Central memory CD8-positive, alpha-beta T cell (primary cell): ENCODE data around the gene MITF.
"Not testable (repeated sequence)": the region's sequence is repeated elsewhere in the genome, so short reads cannot be mapped to it uniquely, and the experiment has no call there.

Experiments used
- ATAC-seq: fragments of 150-1000 bp; cut with Tn5 transposase; replicated peaks from 2 replicates; pipeline ENCODE4 v1.10.0; 2022; ENCODE audit warnings: mild to moderate bottlenecking, moderate FRiP score, moderate number of reproducible peaks; ENCODE audit not compliant: poor library complexity, severe bottlenecking; ENCODE audit errors: extremely low read depth
- DNase-seq, 2 donors: peaks; one replicate each; pipeline ENCODE4 v3.0.0; 2021; ENCODE audit warnings: low spot score in 2 of 2
- H3K27ac Mint-ChIP-seq: one replicate; pipeline ENCODE4 v1.8.0; 2022; ENCODE audit warnings: low read depth, mild to moderate bottlenecking, moderate library complexity, mixed read lengths
- H3K27me3 Mint-ChIP-seq: one replicate; pipeline ENCODE4 v1.8.0; 2022; ENCODE audit warnings: mixed read lengths
- H3K36me3 Mint-ChIP-seq: one replicate; pipeline ENCODE4 v1.8.0; 2022; ENCODE audit warnings: mild to moderate bottlenecking, moderate library complexity, mixed read lengths; ENCODE audit not compliant: insufficient read depth
- H3K4me1 Mint-ChIP-seq: one replicate; pipeline ENCODE4 v1.8.0; 2022; ENCODE audit warnings: mixed read lengths
- H3K4me3 Mint-ChIP-seq: one replicate; pipeline ENCODE4 v1.8.0; 2022; ENCODE audit warnings: mild to moderate bottlenecking, moderate library complexity, mixed read lengths
- H3K9me3 Mint-ChIP-seq: one replicate; pipeline ENCODE4 v1.8.0; 2022; ENCODE audit warnings: mixed read lengths

Gene MITF

GRCh38 chr3:69791106-69791505 lies 51.8 kb downstream of the MITF start:
- Mint-ChIP-seq H3K9me3 (no peaks in the 10 kb centered on the region), H3K4me3 (no peak overlapping the region), H3K27ac (no peak overlapping the region), H3K27me3 (no peaks in the 10 kb centered on the region), H3K36me3 (peaks cover 2% of the 10 kb centered on the region), H3K4me1 (no peaks in the 10 kb centered on the region)
- ATAC-seq = no peak
- DNase-seq = no peak

- ATAC-seq (no peak), DNase-seq (no peak)
- Mint-ChIP-seq H3K36me3 (peaks cover 2% of the 10 kb centered on the region), H3K4me1 (no peaks in the 10 kb centered on the region), H3K27me3 (no peaks in the 10 kb centered on the region), H3K4me3 (no peak overlapping the region), H3K9me3 (no peaks in the 10 kb centered on the region), H3K27ac (no peak overlapping the region)
Measured at GRCh38 chr3:69791919-69792399, 52.7 kb downstream of the MITF start.

GRCh38 chr3:69796126-69796525 lies 56.9 kb downstream of the MITF start:
- H3K36me3 Mint-ChIP-seq, ATAC-seq, H3K4me1 Mint-ChIP-seq, H3K27me3 Mint-ChIP-seq, H3K27ac Mint-ChIP-seq, H3K9me3 Mint-ChIP-seq, H3K4me3 Mint-ChIP-seq, DNase-seq: not testable (repeated sequence)

GRCh38 chr3:69803681-69804270 lies 64.5 kb downstream of the MITF start:
- Mint-ChIP-seq H3K36me3 (no peaks in the 10 kb centered on the region), H3K9me3 (peaks cover 6% of the 10 kb centered on the region), H3K4me3 (no peak overlapping the region), H3K27me3 (no peaks in the 10 kb centered on the region), H3K27ac (no peak overlapping the region), H3K4me1 (no peaks in the 10 kb centered on the region)
- DNase-seq (no peak), ATAC-seq (no peak)

- Mint-ChIP-seq H3K36me3 (no peaks in the 10 kb centered on the region), H3K4me3 (no peak overlapping the region), H3K4me1 (no peaks in the 10 kb centered on the region), H3K27me3 (no peaks in the 10 kb centered on the region), H3K9me3 (peaks cover 6% of the 10 kb centered on the region), H3K27ac (no peak overlapping the region)
- ATAC-seq (no peak), DNase-seq (no peak)
Measured at GRCh38 chr3:69805491-69805890, 66.2 kb downstream of the MITF start.

GRCh38 chr3:69806735-69807438 lies 67.6 kb downstream of the MITF start:
- Mint-ChIP-seq H3K27ac (no peak overlapping the region), H3K9me3 (peaks cover 6% of the 10 kb centered on the region), H3K36me3 (no peaks in the 10 kb centered on the region), H3K4me1 (no peaks in the 10 kb centered on the region), H3K27me3 (no peaks in the 10 kb centered on the region), H3K4me3 (no peak overlapping the region)
- no peak for ATAC-seq
- no peak for DNase-seq

- H3K36me3 Mint-ChIP-seq = no peaks in the 10 kb centered on the region
- H3K4me3 Mint-ChIP-seq = no peak overlapping the region
- peaks cover 6% of the 10 kb centered on the region for H3K9me3 Mint-ChIP-seq
- ATAC-seq (no peak), DNase-seq (no peak)
- H3K27me3 Mint-ChIP-seq = no peaks in the 10 kb centered on the region
- H3K27ac Mint-ChIP-seq = no peak overlapping the region
- no peaks in the 10 kb centered on the region for H3K4me1 Mint-ChIP-seq
Measured at GRCh38 chr3:69807674-69808073, 68.4 kb downstream of the MITF start.

- ATAC-seq (no peak), DNase-seq (no peak)
- H3K4me1 Mint-ChIP-seq = no peaks in the 10 kb centered on the region
- H3K36me3 Mint-ChIP-seq = no peaks in the 10 kb centered on the region
- H3K27ac Mint-ChIP-seq = no peak overlapping the region
- no peak overlapping the region for H3K4me3 Mint-ChIP-seq
- no peaks in the 10 kb centered on the region for H3K27me3 Mint-ChIP-seq
- peaks cover 3% of the 10 kb centered on the region for H3K9me3 Mint-ChIP-seq
Measured at GRCh38 chr3:69809076-69809835, 70.0 kb downstream of the MITF start.

- ATAC-seq (no peak), DNase-seq (no peak)
- Mint-ChIP-seq H3K4me3 (no peak overlapping the region), H3K27ac (no peak overlapping the region), H3K36me3 (no peaks in the 10 kb centered on the region), H3K4me1 (no peaks in the 10 kb centered on the region), H3K9me3 (peaks cover 5% of the 10 kb centered on the region), H3K27me3 (no peaks in the 10 kb centered on the region)
Measured at GRCh38 chr3:69811452-69812401, 72.5 kb downstream of the MITF start.

- no peak for ATAC-seq
Measured at GRCh38 chr3:69815970-69816369, 76.7 kb downstream of the MITF start.

GRCh38 chr3:69817988-69818387 lies 78.7 kb downstream of the MITF start:
- H3K4me3 Mint-ChIP-seq = no peak overlapping the region

More at GRCh38 chr3:69815970-69816369, 76.7 kb downstream of the MITF start:
- no peak for DNase-seq
- Mint-ChIP-seq H3K27ac (no peak overlapping the region), H3K4me3 (no peak overlapping the region), H3K4me1 (no peaks in the 10 kb centered on the region), H3K36me3 (peaks cover 2% of the 10 kb centered on the region), H3K27me3 (no peaks in the 10 kb centered on the region), H3K9me3 (peaks cover 5% of the 10 kb centered on the region)

GRCh38 chr3:69819282-69819681 lies 80.0 kb downstream of the MITF start:
- Mint-ChIP-seq H3K27ac (no peak overlapping the region), H3K4me1 (no peaks in the 10 kb centered on the region), H3K9me3 (peaks cover 13% of the 10 kb centered on the region), H3K36me3 (peaks cover 2% of the 10 kb centered on the region), H3K4me3 (no peak overlapping the region), H3K27me3 (no peaks in the 10 kb centered on the region)
- ATAC-seq = no peak
- no peak for DNase-seq

More at GRCh38 chr3:69817988-69818387, 78.7 kb downstream of the MITF start:
- H3K27ac Mint-ChIP-seq = no peak overlapping the region
- ATAC-seq (no peak), DNase-seq (no peak)
- peaks cover 5% of the 10 kb centered on the region for H3K9me3 Mint-ChIP-seq
- H3K36me3 Mint-ChIP-seq = peaks cover 2% of the 10 kb centered on the region
- H3K27me3 Mint-ChIP-seq = no peaks in the 10 kb centered on the region
- no peaks in the 10 kb centered on the region for H3K4me1 Mint-ChIP-seq
